Gastroesophageal sphincter (tissue), 3 donors: ENCODE data around the gene RBP5.

Experiments used
- CTCF ChIP-seq, 4 experiments: fragments of 200-600 bp in 2 of 4; fragments of 450-650 bp in 2 of 4; sonication (generic) in 1 of 4; IDR thresholded peaks; one replicate each; pipeline ENCODE4 v1.5.1; 2017 to 2019; ENCODE audit warnings: antibody characterized with exemption in 4 of 4, mild to moderate bottlenecking in 2 of 4, moderate library complexity in 2 of 4
- EP300 ChIP-seq: sonication (generic); formaldehyde crosslinking; IDR thresholded peaks from one replicate; pipeline ENCODE4 v1.6.1; 2017; ENCODE audit warnings: antibody characterized with exemption, mild to moderate bottlenecking
- POLR2A ChIP-seq, 2 donors: fragments of 450-650 bp; IDR thresholded peaks; one replicate each; pipeline ENCODE4 v1.6.1; 2017; ENCODE audit warnings: antibody characterized with exemption in 2 of 2, mild to moderate bottlenecking in 2 of 2, moderate library complexity in 1 of 2
- POLR2AphosphoS5 ChIP-seq: sonication (generic); formaldehyde crosslinking; IDR thresholded peaks from one replicate; pipeline ENCODE4 v1.6.1; 2017; ENCODE audit warnings: antibody characterized with exemption

DNA sequence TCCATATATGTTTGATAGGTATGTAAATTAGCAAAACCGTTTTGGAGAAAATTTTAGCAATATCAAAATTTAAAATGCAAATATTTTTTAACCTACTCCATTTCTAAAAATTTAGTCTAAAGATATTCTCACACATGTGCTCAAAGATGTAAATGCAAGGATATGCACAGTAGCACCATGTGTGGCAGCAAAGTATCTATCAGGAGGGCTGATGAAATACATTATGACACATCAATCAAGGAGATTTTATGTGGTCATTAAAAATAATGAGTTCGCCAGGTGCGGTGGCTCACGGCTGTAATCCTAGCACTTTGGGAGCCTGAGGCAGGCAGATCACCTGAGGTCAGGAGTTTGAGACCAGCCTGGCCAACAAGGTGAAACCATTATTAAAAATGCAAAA is 28.4 kb downstream of the RBP5 start:
- TF ChIP-seq EP300 = no peak
- no peak for TF ChIP-seq POLR2AphosphoS5
- no peak for TF ChIP-seq CTCF (IDR thresholded peaks at IDR 0.05)
- no peak for TF ChIP-seq POLR2A (IDR thresholded peaks at IDR 0.05)
